SK-N-SH (cell line): ENCODE measurements around the gene CELSR3.

ENCODE experiments used
- EP300 ChIP-seq, 2 experiments: IDR thresholded peaks; 2 replicates each; pipeline versions ENCODE4 v1.4.0 to v1.6.1; 2012; ENCODE audit warnings: borderline replicate concordance in 1 of 2, low read depth in 1 of 2, low read length in 1 of 2
- EZH2phosphoT487 ChIP-seq: fragments of 200-600 bp; sonication (generic); IDR thresholded peaks from 2 replicates; pipeline ENCODE4 v1.6.1; 2017; ENCODE audit warnings: low read depth, mixed run types, mild to moderate bottlenecking, antibody characterized with exemption, moderate library complexity, borderline replicate concordance
- JUND ChIP-seq: IDR thresholded peaks from 2 replicates; pipeline ENCODE4 v1.4.0; 2012
- MXI1 ChIP-seq: IDR thresholded peaks from 2 replicates; pipeline ENCODE4 v1.6.1; 2012; ENCODE audit warnings: mild to moderate bottlenecking, low read depth, low read length, improper control_type of control experiment
- NFIC ChIP-seq: IDR thresholded peaks from 2 replicates; pipeline ENCODE4 v1.4.0; 2012; ENCODE audit warnings: borderline replicate concordance
- NRF1 ChIP-seq: IDR thresholded peaks from 2 replicates; pipeline ENCODE4 v1.6.1; 2012; ENCODE audit warnings: low read depth, mild to moderate bottlenecking, low read length
- PBX3 ChIP-seq: IDR thresholded peaks from 2 replicates; pipeline ENCODE4; 2012
- USF2 ChIP-seq: fragments of 150-350 bp; IDR thresholded peaks from 2 replicates; pipeline ENCODE4 v1.6.1; 2017; ENCODE audit warnings: antibody characterized with exemption, low read length, low read depth, borderline replicate concordance
- YY1 ChIP-seq: IDR thresholded peaks from 2 replicates; pipeline ENCODE4 v1.4.0; 2012; ENCODE audit warnings: low read depth, mild to moderate bottlenecking
- TF ChIP-seq, protein P1 (sequence below): fragments of 200-600 bp; sonication (generic); IDR thresholded peaks from 2 replicates; pipeline ENCODE4 v1.6.1; 2017; ENCODE audit warnings: antibody characterized with exemption, mild to moderate bottlenecking, moderate library complexity

DNA sequence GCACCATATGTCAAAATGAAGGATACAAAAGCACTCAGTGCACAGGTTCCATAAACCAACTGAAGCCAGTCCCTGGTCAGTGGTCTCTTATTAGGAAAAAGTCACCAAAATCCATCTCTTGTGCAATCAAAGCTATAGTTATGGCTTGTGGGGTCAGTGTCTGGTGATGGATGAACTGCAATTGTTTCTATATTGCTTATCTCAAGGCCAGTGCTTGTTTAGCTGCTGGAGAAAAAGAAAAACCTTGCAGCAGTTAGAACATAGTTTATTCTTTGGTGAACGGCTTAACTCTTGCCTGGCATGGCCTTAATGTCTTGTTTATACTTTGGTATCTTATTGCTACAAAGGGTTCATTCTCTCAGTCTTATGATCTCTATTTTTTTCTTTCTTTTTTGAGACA, 50.4 kb downstream of the CELSR3 start:
- TF ChIP-seq USF2 (no peak), YY1 (no peak), PBX3 (no peak), EZH2phosphoT487 (no peak), NRF1 (no peak), JUND (no peak), NFIC (no peak), MXI1 (no peak), EP300 (IDR thresholded peaks at IDR 0.05; ENCODE audit: borderline replicate concordance in 1 of 2, low read depth in 1 of 2, low read length in 1 of 2) (no peak)
- TF ChIP-seq, protein P1, sequence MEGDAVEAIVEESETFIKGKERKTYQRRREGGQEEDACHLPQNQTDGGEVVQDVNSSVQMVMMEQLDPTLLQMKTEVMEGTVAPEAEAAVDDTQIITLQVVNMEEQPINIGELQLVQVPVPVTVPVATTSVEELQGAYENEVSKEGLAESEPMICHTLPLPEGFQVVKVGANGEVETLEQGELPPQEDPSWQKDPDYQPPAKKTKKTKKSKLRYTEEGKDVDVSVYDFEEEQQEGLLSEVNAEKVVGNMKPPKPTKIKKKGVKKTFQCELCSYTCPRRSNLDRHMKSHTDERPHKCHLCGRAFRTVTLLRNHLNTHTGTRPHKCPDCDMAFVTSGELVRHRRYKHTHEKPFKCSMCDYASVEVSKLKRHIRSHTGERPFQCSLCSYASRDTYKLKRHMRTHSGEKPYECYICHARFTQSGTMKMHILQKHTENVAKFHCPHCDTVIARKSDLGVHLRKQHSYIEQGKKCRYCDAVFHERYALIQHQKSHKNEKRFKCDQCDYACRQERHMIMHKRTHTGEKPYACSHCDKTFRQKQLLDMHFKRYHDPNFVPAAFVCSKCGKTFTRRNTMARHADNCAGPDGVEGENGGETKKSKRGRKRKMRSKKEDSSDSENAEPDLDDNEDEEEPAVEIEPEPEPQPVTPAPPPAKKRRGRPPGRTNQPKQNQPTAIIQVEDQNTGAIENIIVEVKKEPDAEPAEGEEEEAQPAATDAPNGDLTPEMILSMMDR: no peak
